Urinary bladder (tissue), 4 donors: ENCODE data around the gene MIER2. TPM values are rescaled to one million over a fixed set of nuclear protein-coding genes. Genes with fewer than 3 reads are reported as not detected.
"Not testable (repeated sequence)": the region's sequence is repeated elsewhere in the genome, so short reads cannot be mapped to it uniquely, and the experiment has no call there.

Experiments used
- DNase-seq: peaks from one replicate; pipeline ENCODE4 v3.0.0-alpha.2; 2015; ENCODE audit errors: extremely low spot score
- H3K27ac ChIP-seq: one replicate; pipeline ENCODE4 v1.5.1; 2013; ENCODE audit warnings: low read depth, mild to moderate bottlenecking, moderate library complexity
- H3K36me3 ChIP-seq: one replicate; pipeline ENCODE4 v1.6.1; 2013; ENCODE audit warnings: mild to moderate bottlenecking, moderate library complexity; ENCODE audit not compliant: insufficient read depth
- H3K4me1 ChIP-seq: one replicate; pipeline ENCODE4 v1.6.1; 2013; ENCODE audit warnings: mild to moderate bottlenecking, moderate library complexity; ENCODE audit not compliant: insufficient read depth
- H3K4me3 ChIP-seq: one replicate; pipeline ENCODE4 v1.5.1; 2013; ENCODE audit warnings: low read depth, low read length
- WGBS: extraction: QIAGEN DNeasy Blood & Tissue Kit; methylation state at CpG from one replicate; pipeline ENCODE4 v1.1.7; 2013; 5-methylcytosine and 5-hydroxymethylcytosine counted together
- polyA plus RNA-seq: library from polyadenylated mRNA; stranded (reverse); fragments of 200-250 nt; gene quantifications from one replicate; pipeline ENCODE4 v1.2.3, GENCODE V29; 2013
- total RNA-seq: library from RNA; depleted of rRNA; stranded (reverse); fragments of >200 nt; gene quantifications from one replicate; pipeline ENCODE4 v1.2.3, GENCODE V29; 2014
- donor health status: healthy with polysubstance abuse.
- donor health status: healthy.

MIER2 gene
- total and polyA plus RNA-seq, 2 donors: 16.0 to 30.4 TPM

- H3K4me3 ChIP-seq: no peak overlapping the region
Measured at GRCh38 chr19:383922-384798, 39.6 kb upstream of the MIER2 start.

GRCh38 chr19:383040-383439, 38.4 kb upstream of the MIER2 start:
- Histone ChIP-seq H3K4me1 (no peaks in the 10 kb centered on the region), H3K4me3 (no peak overlapping the region), H3K27ac (no peak overlapping the region), H3K36me3 (no peaks in the 10 kb centered on the region)
- WGBS: 85% methylated on average over 19 of the region's 19 CpGs
- no peak for DNase-seq

More at GRCh38 chr19:383922-384798, 39.6 kb upstream of the MIER2 start:
- Histone ChIP-seq H3K4me1 (no peaks in the 10 kb centered on the region), H3K27ac (no peak overlapping the region), H3K36me3 (no peaks in the 10 kb centered on the region)
- DNase-seq: no peak
- 33% methylated on average over 44 of the region's 44 CpGs for WGBS

- not testable (repeated sequence) for H3K4me3 ChIP-seq, H3K4me1 ChIP-seq, H3K27ac ChIP-seq, DNase-seq, H3K36me3 ChIP-seq
- WGBS: 72% methylated on average over 8 of the region's 9 CpGs
Measured at GRCh38 chr19:382578-382977, 38.0 kb upstream of the MIER2 start.

GRCh38 chr19:381901-382300, 37.3 kb upstream of the MIER2 start:
- H3K4me1 ChIP-seq, DNase-seq, H3K36me3 ChIP-seq, H3K27ac ChIP-seq, H3K4me3 ChIP-seq: not testable (repeated sequence)
- 82% methylated on average over 11 of the region's 11 CpGs for WGBS

GRCh38 chr19:380618-381219, 36.1 kb upstream of the MIER2 start:
- not testable (repeated sequence) for H3K27ac ChIP-seq, DNase-seq
- 85% methylated on average over 14 of the region's 17 CpGs for WGBS

GRCh38 chr19:379796-380195, 35.2 kb upstream of the MIER2 start:
- Histone ChIP-seq H3K4me3 (no peak overlapping the region), H3K27ac (no peak overlapping the region), H3K4me1 (no peaks in the 10 kb centered on the region), H3K36me3 (no peaks in the 10 kb centered on the region)
- WGBS: 90% methylated on average over 16 of the region's 16 CpGs
- no peak for DNase-seq

More at GRCh38 chr19:380618-381219, 36.1 kb upstream of the MIER2 start:
- H3K4me3 ChIP-seq, H3K4me1 ChIP-seq, H3K36me3 ChIP-seq: not testable (repeated sequence)

GRCh38 chr19:378706-379105, 34.1 kb upstream of the MIER2 start:
- no peak overlapping the region for H3K27ac ChIP-seq
- no peak overlapping the region for H3K4me3 ChIP-seq
- no peak for DNase-seq
- no peaks in the 10 kb centered on the region for H3K36me3 ChIP-seq
- 90% methylated on average over 14 of the region's 14 CpGs for WGBS
- H3K4me1 ChIP-seq: no peaks in the 10 kb centered on the region

- no peaks in the 10 kb centered on the region for H3K36me3 ChIP-seq
- H3K27ac ChIP-seq: no peak overlapping the region
- H3K4me3 ChIP-seq: no peak overlapping the region
- H3K4me1 ChIP-seq: no peaks in the 10 kb centered on the region
- 45% methylated on average over 38 of the region's 38 CpGs for whole genome bisulfite sequencing
- no peak for DNase-seq
Measured at GRCh38 chr19:377801-378581, 33.4 kb upstream of the MIER2 start.

- no peaks in the 10 kb centered on the region for H3K36me3 ChIP-seq
- DNase-seq: no peak
- H3K27ac ChIP-seq: no peak overlapping the region
- H3K4me1 ChIP-seq: no peaks in the 10 kb centered on the region
- WGBS: 95% methylated on average over 8 of the region's 8 CpGs
- H3K4me3 ChIP-seq: no peak overlapping the region
Measured at GRCh38 chr19:376111-376470, 31.5 kb upstream of the MIER2 start.

GRCh38 chr19:375395-376110, 31.0 kb upstream of the MIER2 start:
- WGBS: 75% methylated on average over 43 of the region's 43 CpGs
- Histone ChIP-seq H3K27ac (no peak overlapping the region), H3K4me1 (no peaks in the 10 kb centered on the region), H3K4me3 (no peak overlapping the region), H3K36me3 (no peaks in the 10 kb centered on the region)
- DNase-seq: no peak

GRCh38 chr19:374886-375235, 30.3 kb upstream of the MIER2 start:
- WGBS: 75% methylated on average over 17 of the region's 17 CpGs
- H3K27ac ChIP-seq: no peak overlapping the region
- H3K4me3 ChIP-seq: no peak overlapping the region
- no peaks in the 10 kb centered on the region for H3K4me1 ChIP-seq
- no peak for DNase-seq
- no peaks in the 10 kb centered on the region for H3K36me3 ChIP-seq

GRCh38 chr19:374183-374885, 29.7 kb upstream of the MIER2 start:
- no peak overlapping the region for H3K4me3 ChIP-seq
- no peaks in the 10 kb centered on the region for H3K36me3 ChIP-seq
- 73% methylated on average over 23 of the region's 23 CpGs for WGBS
- H3K4me1 ChIP-seq: no peaks in the 10 kb centered on the region
- H3K27ac ChIP-seq: no peak overlapping the region
- DNase-seq: no peak
